Type B pancreatic cell (in vitro differentiated cells): ENCODE results near the gene CPNE1. TPM values are rescaled to one million over a fixed set of nuclear protein-coding genes. Genes with fewer than 3 reads are reported as not detected.

Source experiments
- DNase-seq: peaks from one replicate; pipeline ENCODE4 v3.0.0; 2021; ENCODE audit warnings: mixed read lengths; ENCODE audit not compliant: unreplicated experiment; ENCODE audit errors: extremely low spot score
- H3K27ac Mint-ChIP-seq: 2 replicates; pipeline ENCODE4 v1.8.0; 2021; ENCODE audit warnings: mild to moderate bottlenecking, mixed read lengths
- H3K27me3 Mint-ChIP-seq: 2 replicates; pipeline ENCODE4 v1.8.0; 2021; ENCODE audit warnings: mixed read lengths
- H3K36me3 Mint-ChIP-seq: 2 replicates; pipeline ENCODE4 v1.8.0; 2021; ENCODE audit warnings: mixed read lengths
- H3K4me1 Mint-ChIP-seq: one replicate; pipeline ENCODE4 v1.8.0; 2021; ENCODE audit warnings: mixed read lengths; ENCODE audit not compliant: unreplicated experiment
- H3K4me3 Mint-ChIP-seq: 2 replicates; pipeline ENCODE4 v1.8.0; 2021; ENCODE audit warnings: mild to moderate bottlenecking, mixed read lengths
- H3K9me3 Mint-ChIP-seq: 2 replicates; pipeline ENCODE4 v1.8.0; 2021; ENCODE audit warnings: mixed read lengths
- total RNA-seq: library from RNA; stranded (reverse); gene quantifications from 2 replicates; pipeline ENCODE4 v1.2.1, GENCODE V29; 2021; ENCODE audit warnings: low replicate concordance
- TF ChIP-seq, protein P1 (sequence below): fragments of 200-600 bp; sonication (generic); conservative IDR thresholded peaks from 2 replicates; pipeline ENCODE4 v1.5.0; 2021; ENCODE audit warnings: antibody characterized with exemption, mild to moderate bottlenecking

The CPNE1 gene
- total RNA-seq, 1 donor from 2014 or later = 192 TPM

DNA sequence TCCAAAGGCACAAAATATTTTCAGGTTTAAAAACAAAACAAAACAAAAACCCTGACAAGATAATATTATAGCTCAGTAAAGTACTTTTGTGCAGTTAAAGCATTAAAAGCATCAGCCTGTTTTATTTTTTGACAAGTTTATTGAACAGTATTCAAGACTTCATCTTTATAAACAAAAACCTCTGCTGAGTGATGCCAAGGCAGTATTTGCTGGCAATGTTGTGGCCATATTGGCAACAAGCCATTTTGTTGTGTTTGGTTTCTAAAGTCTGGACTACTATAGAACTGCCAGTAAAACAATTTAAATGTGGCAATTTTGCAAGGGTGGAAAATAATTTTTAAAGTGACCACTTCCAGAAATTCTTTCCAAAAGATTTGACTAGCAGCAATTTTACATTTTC is 15.9 kb downstream of the CPNE1 start:
- no peak for DNase-seq
- peaks cover 13% of the 10 kb centered on the region for H3K36me3 Mint-ChIP-seq
- TF ChIP-seq, protein P1, sequence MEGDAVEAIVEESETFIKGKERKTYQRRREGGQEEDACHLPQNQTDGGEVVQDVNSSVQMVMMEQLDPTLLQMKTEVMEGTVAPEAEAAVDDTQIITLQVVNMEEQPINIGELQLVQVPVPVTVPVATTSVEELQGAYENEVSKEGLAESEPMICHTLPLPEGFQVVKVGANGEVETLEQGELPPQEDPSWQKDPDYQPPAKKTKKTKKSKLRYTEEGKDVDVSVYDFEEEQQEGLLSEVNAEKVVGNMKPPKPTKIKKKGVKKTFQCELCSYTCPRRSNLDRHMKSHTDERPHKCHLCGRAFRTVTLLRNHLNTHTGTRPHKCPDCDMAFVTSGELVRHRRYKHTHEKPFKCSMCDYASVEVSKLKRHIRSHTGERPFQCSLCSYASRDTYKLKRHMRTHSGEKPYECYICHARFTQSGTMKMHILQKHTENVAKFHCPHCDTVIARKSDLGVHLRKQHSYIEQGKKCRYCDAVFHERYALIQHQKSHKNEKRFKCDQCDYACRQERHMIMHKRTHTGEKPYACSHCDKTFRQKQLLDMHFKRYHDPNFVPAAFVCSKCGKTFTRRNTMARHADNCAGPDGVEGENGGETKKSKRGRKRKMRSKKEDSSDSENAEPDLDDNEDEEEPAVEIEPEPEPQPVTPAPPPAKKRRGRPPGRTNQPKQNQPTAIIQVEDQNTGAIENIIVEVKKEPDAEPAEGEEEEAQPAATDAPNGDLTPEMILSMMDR = no peak
- no peaks in the 10 kb centered on the region for H3K9me3 Mint-ChIP-seq
- no peak overlapping the region for H3K27ac Mint-ChIP-seq
- no peak overlapping the region for H3K4me3 Mint-ChIP-seq
- no peaks in the 10 kb centered on the region for H3K27me3 Mint-ChIP-seq
- H3K4me1 Mint-ChIP-seq = peaks cover 9% of the 10 kb centered on the region

DNA sequence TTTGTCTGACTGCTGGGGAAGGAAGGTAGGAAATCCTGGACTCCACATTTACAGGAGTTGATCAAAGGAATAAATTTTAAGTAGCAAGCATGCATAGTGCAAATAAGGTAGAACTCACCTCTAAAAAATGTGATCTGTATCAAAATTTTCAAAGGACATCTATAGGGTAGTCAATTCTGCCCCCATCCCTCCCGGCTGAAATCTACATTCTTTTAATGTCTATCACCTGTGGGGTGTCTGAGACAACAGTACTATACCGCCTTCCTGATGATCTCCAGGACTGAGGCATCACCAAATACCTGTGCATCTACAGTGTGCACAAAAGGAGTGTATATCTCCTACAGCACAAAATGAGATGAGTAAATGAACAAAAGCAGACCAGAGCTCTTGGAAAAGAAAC is 19.9 kb downstream of the CPNE1 start:
- no peak overlapping the region for H3K4me3 Mint-ChIP-seq

DNA sequence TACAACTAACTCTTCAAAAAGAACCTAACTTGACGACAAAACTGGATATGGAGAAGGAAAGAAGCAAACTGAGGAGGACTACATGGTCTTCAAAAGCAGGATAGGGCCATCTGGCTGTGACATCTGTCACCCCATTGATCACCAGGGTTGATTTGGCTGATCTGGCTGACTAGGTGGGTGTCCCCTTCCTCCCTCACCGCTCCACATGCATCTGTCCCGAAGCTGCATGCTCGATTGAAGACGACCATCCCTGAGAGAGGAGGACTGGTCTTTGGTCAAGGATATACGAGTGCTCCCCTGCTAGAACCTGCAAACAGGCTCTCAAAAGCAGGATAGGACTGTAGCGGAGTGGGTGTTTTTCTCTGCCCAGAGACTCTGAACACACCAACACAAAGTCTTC is 21.7 kb downstream of the CPNE1 start:
- peaks cover 18% of the 10 kb centered on the region for H3K4me1 Mint-ChIP-seq
- DNase-seq = no peak
- TF ChIP-seq, protein P1 = no peak
- H3K27ac Mint-ChIP-seq = no peak overlapping the region
- no peak overlapping the region for H3K4me3 Mint-ChIP-seq
- peaks cover 5% of the 10 kb centered on the region for H3K36me3 Mint-ChIP-seq
- no peaks in the 10 kb centered on the region for H3K9me3 Mint-ChIP-seq
- no peaks in the 10 kb centered on the region for H3K27me3 Mint-ChIP-seq

More for the DNA sequence above, 19.9 kb downstream of the CPNE1 start:
- Mint-ChIP-seq H3K36me3 (peaks cover 9% of the 10 kb centered on the region), H3K9me3 (no peaks in the 10 kb centered on the region), H3K4me1 (peaks cover 16% of the 10 kb centered on the region), H3K27ac (no peak overlapping the region), H3K27me3 (no peaks in the 10 kb centered on the region)
- no peak for DNase-seq
- TF ChIP-seq, protein P1 = no peak

DNA sequence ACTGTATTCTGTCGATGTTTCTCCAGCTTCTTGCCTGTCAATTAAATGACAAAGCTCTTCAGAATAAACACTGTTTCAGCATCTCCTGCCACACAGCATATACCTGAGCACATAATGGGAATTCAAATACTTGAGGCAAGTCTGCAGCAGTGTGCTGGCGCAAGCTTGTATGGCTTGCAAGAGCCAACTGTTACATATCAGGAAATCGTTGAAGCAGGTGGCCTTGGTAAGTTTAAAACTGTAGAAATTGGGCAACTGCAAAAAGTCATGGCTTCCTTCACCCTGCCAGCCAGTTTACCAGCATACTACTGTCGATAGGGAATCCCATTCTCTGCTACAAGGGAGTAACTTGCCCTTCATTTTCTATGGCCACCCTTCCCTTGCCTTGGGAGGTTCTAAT is 23.0 kb downstream of the CPNE1 start:
- Mint-ChIP-seq H3K4me1 (peaks cover 18% of the 10 kb centered on the region), H3K36me3 (peaks cover 5% of the 10 kb centered on the region), H3K4me3 (no peak overlapping the region), H3K9me3 (no peaks in the 10 kb centered on the region), H3K27ac (no peak overlapping the region), H3K27me3 (no peaks in the 10 kb centered on the region)
- TF ChIP-seq, protein P1 = no peak
- no peak for DNase-seq

DNA sequence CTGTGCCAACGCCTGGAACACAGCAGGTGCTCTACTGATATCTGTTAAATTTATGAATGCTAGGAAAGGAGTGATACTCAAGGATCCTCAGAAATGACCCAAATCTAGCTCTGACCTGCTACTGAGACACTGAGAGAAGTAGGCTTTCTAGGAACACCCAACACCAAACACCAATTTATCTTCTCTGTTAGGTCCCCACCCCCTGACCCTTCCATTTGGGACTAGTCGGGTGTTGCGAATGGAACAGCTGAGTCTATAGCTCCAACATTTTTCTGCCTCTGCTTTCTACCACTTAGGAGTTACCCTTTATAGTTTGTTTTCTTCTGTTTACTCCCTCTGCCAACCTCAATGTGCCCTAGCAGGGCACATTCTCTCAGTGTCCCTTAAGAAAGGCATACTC is 24.0 kb downstream of the CPNE1 start:
- Mint-ChIP-seq H3K4me3 (no peak overlapping the region), H3K27me3 (no peaks in the 10 kb centered on the region), H3K4me1 (peaks cover 22% of the 10 kb centered on the region), H3K27ac (no peak overlapping the region), H3K36me3 (peaks cover 5% of the 10 kb centered on the region), H3K9me3 (no peaks in the 10 kb centered on the region)
- no peak for DNase-seq
- TF ChIP-seq, protein P1 = no peak

DNA sequence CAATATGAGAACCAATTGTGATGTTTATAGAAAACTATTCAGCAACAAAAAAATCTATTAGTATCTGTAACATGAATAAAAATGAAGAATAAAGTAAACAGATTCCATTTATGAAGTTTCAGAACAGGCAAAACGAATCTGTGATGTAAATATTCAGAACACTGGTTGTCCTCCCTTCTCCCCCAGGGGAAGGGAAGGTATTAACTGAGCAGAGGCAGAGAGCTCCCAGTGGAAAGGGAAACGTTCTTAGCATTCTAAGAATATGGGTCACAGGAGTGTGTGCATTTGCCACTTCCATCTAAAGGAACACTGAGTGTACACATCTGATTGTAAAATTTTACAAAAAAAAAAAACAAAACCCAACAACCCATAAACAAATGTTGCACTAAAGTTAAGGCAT is 25.9 kb downstream of the CPNE1 start:
- Mint-ChIP-seq H3K9me3 (no peaks in the 10 kb centered on the region), H3K4me1 (peaks cover 23% of the 10 kb centered on the region), H3K36me3 (peaks cover 15% of the 10 kb centered on the region), H3K27ac (peak overlapping the region; percentile 37), H3K27me3 (no peaks in the 10 kb centered on the region), H3K4me3 (no peak overlapping the region)
- TF ChIP-seq, protein P1 = no peak
- no peak for DNase-seq
